Upper lobe of left lung (tissue), 6 donors: ENCODE data around the gene SMIM43. TPM values are rescaled to one million over a fixed set of nuclear protein-coding genes. Genes with fewer than 3 reads are reported as not detected.
"Not testable (repeated sequence)": the region's sequence is repeated elsewhere in the genome, so short reads cannot be mapped to it uniquely, and the experiment has no call there.

Source experiments
- ATAC-seq, 2 donors: fragments of 200-7000 bp; cut with Tn5 transposase; one replicate each; pipeline ENCODE4 v1.9.1; 2022; ENCODE audit warnings: mild to moderate bottlenecking in 2 of 2, moderate library complexity in 2 of 2; ENCODE audit not compliant: low FRiP score in 2 of 2
- DNase-seq, 2 donors: peaks; one replicate each; pipeline ENCODE4 v3.0.0-alpha.2; 2019 to 2020
- H3K27ac ChIP-seq, 4 donors: fragments of 200-600 bp; sonication (generic); one replicate each; pipeline ENCODE4 v1.5.1; 2016 to 2019
- H3K27me3 ChIP-seq, 4 donors: fragments of 200-600 bp; sonication (generic); one replicate each; pipeline ENCODE4 v1.5.1; 2017 to 2019
- H3K36me3 ChIP-seq, 4 donors: fragments of 200-600 bp; sonication (generic); one replicate each; pipeline ENCODE4 v1.5.1; 2016 to 2019
- H3K4me1 ChIP-seq, 4 donors: fragments of 200-600 bp; sonication (generic); one replicate each; pipeline ENCODE4 v1.5.1; 2018 to 2019
- H3K4me3 ChIP-seq, 4 donors: fragments of 200-600 bp; sonication (generic); one replicate each; pipeline ENCODE4 v1.5.1; 2017 to 2019; ENCODE audit warnings: mild to moderate bottlenecking in 2 of 4, moderate library complexity in 1 of 4
- H3K9me3 ChIP-seq, 4 donors: fragments of 200-600 bp; sonication (generic); one replicate each; pipeline ENCODE4 v1.5.1; 2018 to 2019
- EP300 ChIP-seq, 4 donors: sonication (generic); formaldehyde crosslinking; IDR thresholded peaks; one replicate each; pipeline ENCODE4 v1.5.1; 2017; ENCODE audit warnings: antibody characterized with exemption in 4 of 4, control low read depth in 2 of 4
- POLR2A ChIP-seq, 4 donors: fragments of 450-650 bp; IDR thresholded peaks; one replicate each; pipeline ENCODE4 v1.5.1; 2016 to 2017; ENCODE audit warnings: antibody characterized with exemption in 4 of 4, mild to moderate bottlenecking in 2 of 4
- POLR2AphosphoS5 ChIP-seq, 2 donors: sonication (generic); formaldehyde crosslinking; IDR thresholded peaks; one replicate each; pipeline ENCODE4 v1.5.1; 2017; ENCODE audit warnings: antibody characterized with exemption in 2 of 2
- whole genome bisulfite sequencing, 2 donors: methylation state at CpG; one replicate each; pipeline ENCODE4 v1.1.5; 2017 to 2018; 5-methylcytosine and 5-hydroxymethylcytosine counted together
- total RNA-seq, 6 donors: library from RNA; depleted of rRNA in 4 of 6; stranded (reverse); fragments of >200 nt in 4 of 6; gene quantifications; one replicate each; pipeline versions ENCODE4 v1.1.0 to v1.2.1, GENCODE V29; 2016 to 2021
- TF ChIP-seq, protein P1 (sequence below), 6 experiments: fragments of 450-650 bp in 4 of 6; fragments of 200-600 bp in 2 of 6; sonication (generic) in 2 of 6; IDR thresholded peaks; one replicate each; pipeline ENCODE4 v1.5.1; 2016 to 2019; ENCODE audit warnings: antibody characterized with exemption in 6 of 6
- donor health status: DM: no; HTN: no; CAD: no; lungs with moderate emphysema.
- donor health status: DM: no; HTN: yes; CAD: no; lungs with severe emphysema.

The SMIM43 gene
- total RNA-seq, 6 donors from 2014 or later = not detected

- WGBS, 2 donors = 65 to 70% methylated on average over 5 of the region's 5 CpGs
- no peaks in the 10 kb centered on the region for H3K4me1 ChIP-seq
- H3K9me3 ChIP-seq = no peaks in the 10 kb centered on the region
- H3K27ac ChIP-seq = no peak overlapping the region
- no peaks in the 10 kb centered on the region for H3K27me3 ChIP-seq
- no peak overlapping the region for H3K4me3 ChIP-seq
- ATAC-seq = peak in 1 of 2 donors; percentile 76
- DNase-seq = no peak
- TF ChIP-seq, protein P1, sequence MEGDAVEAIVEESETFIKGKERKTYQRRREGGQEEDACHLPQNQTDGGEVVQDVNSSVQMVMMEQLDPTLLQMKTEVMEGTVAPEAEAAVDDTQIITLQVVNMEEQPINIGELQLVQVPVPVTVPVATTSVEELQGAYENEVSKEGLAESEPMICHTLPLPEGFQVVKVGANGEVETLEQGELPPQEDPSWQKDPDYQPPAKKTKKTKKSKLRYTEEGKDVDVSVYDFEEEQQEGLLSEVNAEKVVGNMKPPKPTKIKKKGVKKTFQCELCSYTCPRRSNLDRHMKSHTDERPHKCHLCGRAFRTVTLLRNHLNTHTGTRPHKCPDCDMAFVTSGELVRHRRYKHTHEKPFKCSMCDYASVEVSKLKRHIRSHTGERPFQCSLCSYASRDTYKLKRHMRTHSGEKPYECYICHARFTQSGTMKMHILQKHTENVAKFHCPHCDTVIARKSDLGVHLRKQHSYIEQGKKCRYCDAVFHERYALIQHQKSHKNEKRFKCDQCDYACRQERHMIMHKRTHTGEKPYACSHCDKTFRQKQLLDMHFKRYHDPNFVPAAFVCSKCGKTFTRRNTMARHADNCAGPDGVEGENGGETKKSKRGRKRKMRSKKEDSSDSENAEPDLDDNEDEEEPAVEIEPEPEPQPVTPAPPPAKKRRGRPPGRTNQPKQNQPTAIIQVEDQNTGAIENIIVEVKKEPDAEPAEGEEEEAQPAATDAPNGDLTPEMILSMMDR (IDR thresholded peaks at IDR 0.05) = peak in 4 of 6 experiments; percentile 29 to 57 (median 35)
- TF ChIP-seq EP300 (IDR thresholded peaks at IDR 0.05) (no peak), POLR2A (IDR thresholded peaks at IDR 0.05) (no peak), POLR2AphosphoS5 (IDR thresholded peaks at IDR 0.05) (no peak)
- H3K36me3 ChIP-seq = no peaks in the 10 kb centered on the region
These were observed 28.1 kb downstream of the SMIM43 start for GRCh38 chr4:121736735-121737351.

DNA sequence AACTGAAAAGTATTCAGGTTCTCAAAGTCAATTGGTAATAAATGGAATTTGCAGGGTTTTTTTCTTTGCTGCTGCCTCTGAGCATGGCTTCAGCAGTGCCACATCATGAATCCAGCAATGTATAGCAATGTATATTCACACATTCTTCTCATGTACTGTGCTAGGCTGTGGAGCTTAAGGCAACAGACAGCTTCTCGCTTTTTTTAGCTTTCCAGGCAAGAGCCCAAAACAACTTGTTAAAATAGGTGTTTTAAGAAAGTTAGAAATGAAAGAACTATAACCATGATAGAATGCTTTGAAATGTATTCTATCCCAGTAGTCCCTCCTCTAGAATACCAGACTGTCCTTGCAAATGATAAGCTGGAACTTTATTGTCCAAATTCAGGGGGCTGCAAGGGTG is 30.4 kb downstream of the SMIM43 start:
- WGBS, 2 donors = 90 to 94% methylated on average over 1 of the region's 1 CpG
- no peaks in the 10 kb centered on the region for H3K27me3 ChIP-seq
- H3K4me3 ChIP-seq = no peak overlapping the region
- ATAC-seq (no peak), DNase-seq (no peak)
- TF ChIP-seq, protein P1 (IDR thresholded peaks at IDR 0.05) = no peak
- no peak for TF ChIP-seq POLR2A (IDR thresholded peaks at IDR 0.05)
- TF ChIP-seq EP300 (IDR thresholded peaks at IDR 0.05) = no peak
- TF ChIP-seq POLR2AphosphoS5 (IDR thresholded peaks at IDR 0.05) = no peak
- no peaks in the 10 kb centered on the region for H3K9me3 ChIP-seq
- no peak overlapping the region for H3K27ac ChIP-seq
- H3K4me1 ChIP-seq = no peaks in the 10 kb centered on the region
- no peaks in the 10 kb centered on the region for H3K36me3 ChIP-seq

- Histone ChIP-seq H3K36me3 (no peaks in the 10 kb centered on the region), H3K4me1 (no peaks in the 10 kb centered on the region), H3K9me3 (no peaks in the 10 kb centered on the region), H3K27ac (no peak overlapping the region), H3K27me3 (no peaks in the 10 kb centered on the region), H3K4me3 (no peak overlapping the region)
- ATAC-seq (no peak), DNase-seq (no peak)
- 67 to 81% methylated on average over 1 of the region's 1 CpG for WGBS, 2 donors
- TF ChIP-seq POLR2AphosphoS5 (IDR thresholded peaks at IDR 0.05) (no peak), POLR2A (IDR thresholded peaks at IDR 0.05) (no peak), EP300 (IDR thresholded peaks at IDR 0.05) (no peak)
These were observed 31.0 kb downstream of the SMIM43 start for GRCh38 chr4:121733942-121734341.

- DNase-seq, H3K9me3 ChIP-seq, H3K4me3 ChIP-seq, H3K4me1 ChIP-seq, ATAC-seq, H3K36me3 ChIP-seq, H3K27ac ChIP-seq, H3K27me3 ChIP-seq: not testable (repeated sequence)
- WGBS, 2 donors = 89 to 98% methylated on average over 2 of the region's 2 CpGs
These were observed 35.2 kb downstream of the SMIM43 start for GRCh38 chr4:121729753-121730152.

DNA sequence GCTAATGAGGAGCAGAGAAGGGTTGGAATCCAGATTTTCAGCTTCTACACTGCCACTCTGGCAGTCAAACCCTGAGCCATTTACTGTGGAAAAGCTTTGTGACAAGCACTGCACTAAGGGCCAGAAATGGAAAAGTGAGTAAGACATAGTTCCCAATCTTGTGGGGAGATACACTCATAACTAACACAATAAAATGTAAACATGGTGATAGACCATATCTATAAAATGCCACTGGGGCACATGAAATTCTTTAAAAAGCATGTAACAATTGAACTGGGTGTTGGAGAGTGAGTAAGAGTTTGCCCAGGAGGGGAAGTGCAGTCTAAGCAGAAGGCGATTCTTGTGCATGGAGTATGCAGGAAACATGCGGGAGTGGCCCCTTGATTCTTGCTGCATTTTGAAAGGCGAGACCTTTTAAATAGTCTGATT is 36.2 kb downstream of the SMIM43 start:
- no peak for ATAC-seq
- H3K4me1 ChIP-seq = no peaks in the 10 kb centered on the region
- no peak for DNase-seq
- no peaks in the 10 kb centered on the region for H3K36me3 ChIP-seq
- no peak overlapping the region for H3K4me3 ChIP-seq
- no peaks in the 10 kb centered on the region for H3K27me3 ChIP-seq
- 59 to 76% methylated on average over 3 of the region's 3 CpGs for WGBS, 2 donors
- TF ChIP-seq EP300 (IDR thresholded peaks at IDR 0.05) (no peak), POLR2A (IDR thresholded peaks at IDR 0.05) (no peak), POLR2AphosphoS5 (IDR thresholded peaks at IDR 0.05) (no peak)
- TF ChIP-seq, protein P1 (IDR thresholded peaks at IDR 0.05) = no peak
- H3K9me3 ChIP-seq = no peaks in the 10 kb centered on the region
- no peak overlapping the region for H3K27ac ChIP-seq

GRCh38 chr4:121728066-121728465 is 36.9 kb downstream of the SMIM43 start:
- TF ChIP-seq, protein P1 (IDR thresholded peaks at IDR 0.05) = no peak
- no peak for TF ChIP-seq POLR2A (IDR thresholded peaks at IDR 0.05)
- TF ChIP-seq POLR2AphosphoS5 (IDR thresholded peaks at IDR 0.05) = no peak

More at GRCh38 chr4:121728066-121728465, 36.9 kb downstream of the SMIM43 start:
- DNase-seq (no peak), ATAC-seq (no peak)
- no peaks in the 10 kb centered on the region for H3K9me3 ChIP-seq
- H3K27ac ChIP-seq = no peak overlapping the region
- H3K27me3 ChIP-seq = no peaks in the 10 kb centered on the region
- H3K4me1 ChIP-seq = no peaks in the 10 kb centered on the region
- H3K36me3 ChIP-seq = no peaks in the 10 kb centered on the region
- WGBS, 2 donors = 89 to 93% methylated on average over 4 of the region's 4 CpGs
- no peak overlapping the region for H3K4me3 ChIP-seq
